ENCODE measurements around the gene RGSL1. TPM values are rescaled to one million over a fixed set of nuclear protein-coding genes. Genes with fewer than 3 reads are reported as not detected.

Gene RGSL1
- total and polyA plus RNA-seq, 2 experiments from 2014 or later = not detected

DNA sequence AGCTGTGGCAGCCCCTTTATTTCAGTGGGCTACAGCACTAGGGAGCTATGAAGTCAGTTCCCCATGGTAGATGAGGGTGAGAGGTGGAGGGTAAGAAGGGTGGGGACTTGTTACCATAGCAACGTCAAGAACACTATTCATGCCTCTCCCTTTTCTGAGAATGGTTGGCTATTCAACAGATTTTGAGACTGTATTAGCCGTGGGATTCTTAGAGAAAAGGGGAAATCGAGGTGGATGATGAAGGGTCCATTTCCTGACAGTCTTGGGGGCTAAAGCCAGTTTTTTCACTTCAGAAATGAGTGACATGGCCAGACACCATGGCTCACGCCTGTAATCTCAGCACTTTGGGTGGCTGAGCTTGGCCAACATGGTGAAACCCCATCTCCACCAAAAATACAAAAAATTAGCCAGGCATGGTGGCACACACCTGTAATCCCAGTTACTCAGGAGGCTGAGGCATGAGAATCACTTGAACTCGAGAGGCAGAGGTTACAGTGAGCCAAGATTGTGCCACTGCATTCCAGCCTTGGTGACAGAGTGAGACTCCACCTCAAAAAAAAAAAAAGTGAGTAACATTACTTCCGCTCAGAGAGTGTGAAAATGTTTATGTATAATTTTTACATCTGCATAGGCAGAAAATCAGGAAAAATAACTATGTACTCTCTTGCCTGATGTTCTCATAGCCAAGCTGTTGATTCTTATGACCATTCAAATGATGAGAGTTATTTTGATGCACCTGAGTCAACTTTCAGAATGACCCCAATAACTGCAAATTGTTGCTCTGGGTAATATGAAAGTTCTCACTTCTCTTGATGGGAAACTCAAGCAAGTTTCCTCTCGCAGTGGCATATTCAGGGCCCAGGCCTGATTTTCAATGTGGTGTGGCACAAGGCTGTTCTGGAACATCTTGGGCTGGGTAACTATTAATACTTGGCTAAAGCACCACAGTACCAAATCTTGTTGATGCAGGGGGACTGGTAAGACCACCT, 23.2 kb upstream of the RGSL1 start:
- DNase-seq (ENCODE audit: low spot score) = no peak
- no peak overlapping the region for H3K4me3 ChIP-seq
- H3K9me2 ChIP-seq (replicated peaks; ENCODE audit: insufficient read depth) = no peaks in the 10 kb centered on the region
- H3K4me1 ChIP-seq (ENCODE audit: insufficient read depth) = no peaks in the 10 kb centered on the region
- no peaks in the 10 kb centered on the region for H3K27me3 ChIP-seq
- H4K20me1 ChIP-seq (ENCODE audit: insufficient read depth, poor library complexity, severe bottlenecking) = no peaks in the 10 kb centered on the region
- no peak overlapping the region for H2AFZ ChIP-seq
- H3K9me3 ChIP-seq (ENCODE audit: low read depth) = no peaks in the 10 kb centered on the region
- no peaks in the 10 kb centered on the region for H3K79me2 ChIP-seq
- H3K36me3 ChIP-seq (replicated peaks; ENCODE audit: insufficient read depth, low read depth) = no peaks in the 10 kb centered on the region
- no peak overlapping the region for H3K4me2 ChIP-seq
- H3K27ac ChIP-seq = no peak overlapping the region
- TF ChIP-seq, protein P1, sequence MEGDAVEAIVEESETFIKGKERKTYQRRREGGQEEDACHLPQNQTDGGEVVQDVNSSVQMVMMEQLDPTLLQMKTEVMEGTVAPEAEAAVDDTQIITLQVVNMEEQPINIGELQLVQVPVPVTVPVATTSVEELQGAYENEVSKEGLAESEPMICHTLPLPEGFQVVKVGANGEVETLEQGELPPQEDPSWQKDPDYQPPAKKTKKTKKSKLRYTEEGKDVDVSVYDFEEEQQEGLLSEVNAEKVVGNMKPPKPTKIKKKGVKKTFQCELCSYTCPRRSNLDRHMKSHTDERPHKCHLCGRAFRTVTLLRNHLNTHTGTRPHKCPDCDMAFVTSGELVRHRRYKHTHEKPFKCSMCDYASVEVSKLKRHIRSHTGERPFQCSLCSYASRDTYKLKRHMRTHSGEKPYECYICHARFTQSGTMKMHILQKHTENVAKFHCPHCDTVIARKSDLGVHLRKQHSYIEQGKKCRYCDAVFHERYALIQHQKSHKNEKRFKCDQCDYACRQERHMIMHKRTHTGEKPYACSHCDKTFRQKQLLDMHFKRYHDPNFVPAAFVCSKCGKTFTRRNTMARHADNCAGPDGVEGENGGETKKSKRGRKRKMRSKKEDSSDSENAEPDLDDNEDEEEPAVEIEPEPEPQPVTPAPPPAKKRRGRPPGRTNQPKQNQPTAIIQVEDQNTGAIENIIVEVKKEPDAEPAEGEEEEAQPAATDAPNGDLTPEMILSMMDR (IDR thresholded peaks at IDR 0.05; ENCODE audit: poor library complexity) = no peak
- TF ChIP-seq EZH2phosphoT487 (IDR thresholded peaks at IDR 0.05; ENCODE audit: low read depth, severe bottlenecking, unreplicated experiment) (no peak), EZH2 (IDR thresholded peaks at IDR 0.05; ENCODE audit: borderline replicate concordance) (no peak)
- 95% methylated on average over 7 of the region's 7 CpGs for WGBS (ENCODE audit: low lambda C conversion rate, missing lambda C conversion rate)

DNA sequence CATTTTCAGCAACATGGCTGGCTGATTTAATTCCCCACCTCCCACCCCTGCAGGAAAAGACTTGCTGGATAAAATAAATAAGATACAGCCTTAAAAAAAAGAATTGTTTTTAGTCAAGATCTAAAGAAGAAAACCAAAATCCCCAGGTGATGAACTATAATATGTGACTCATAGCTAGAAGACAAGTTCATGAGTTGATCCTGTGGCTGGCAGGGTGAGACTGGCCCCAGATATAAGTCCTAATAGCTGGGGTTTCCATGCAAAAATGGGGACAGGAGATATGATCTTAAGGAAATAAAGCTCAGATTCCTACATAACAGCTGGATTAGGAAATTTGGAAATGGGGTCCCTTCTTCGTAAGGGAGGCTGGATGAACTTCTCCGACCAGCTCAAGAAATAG, 21.9 kb upstream of the RGSL1 start:
- WGBS (ENCODE audit: low lambda C conversion rate, missing lambda C conversion rate) = 93% methylated on average over 2 of the region's 2 CpGs

DNA sequence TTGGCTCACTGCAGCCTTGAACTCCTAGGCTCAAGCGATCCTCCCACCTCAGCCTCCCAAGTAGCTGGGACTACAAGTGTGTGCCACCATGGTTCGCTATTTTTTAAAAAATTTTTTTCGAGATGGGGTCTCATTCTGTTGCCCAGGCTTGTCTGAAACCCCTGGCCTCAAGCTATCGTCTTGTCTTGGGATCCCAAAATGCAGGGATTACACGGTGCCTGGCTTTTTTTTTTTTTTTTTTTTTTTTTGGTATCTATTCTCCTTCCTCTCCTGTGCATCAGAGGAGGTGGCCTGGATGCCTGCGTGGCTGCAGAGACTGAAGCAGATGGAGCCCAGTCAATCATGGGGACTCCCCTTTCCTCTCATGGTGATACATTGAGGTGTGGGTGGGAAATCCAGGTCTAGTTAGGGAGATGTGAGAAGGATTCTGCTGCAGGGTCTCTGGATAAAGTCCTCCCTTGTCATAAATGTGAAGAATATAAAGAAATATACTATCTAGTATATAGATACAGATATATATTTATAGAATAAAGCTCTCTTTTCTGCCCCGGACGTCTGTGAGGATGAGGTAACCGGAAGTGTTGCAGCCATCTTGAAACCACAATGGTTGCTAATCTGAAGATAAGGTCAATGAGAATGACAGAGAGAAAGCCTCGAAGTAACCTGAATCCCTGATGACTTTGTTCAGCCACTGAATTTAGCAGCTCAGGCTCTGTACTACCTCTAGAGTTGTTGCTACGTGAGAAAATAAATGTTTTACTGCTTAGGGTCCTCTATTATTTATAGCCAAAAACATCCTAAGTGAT, 19.5 kb upstream of the RGSL1 start:
- H3K36me3 ChIP-seq (replicated peaks; ENCODE audit: insufficient read depth, low read depth) = no peaks in the 10 kb centered on the region
- no peak overlapping the region for H3K27ac ChIP-seq
- 83% methylated on average over 11 of the region's 11 CpGs for WGBS (ENCODE audit: low lambda C conversion rate, missing lambda C conversion rate)
- H2AFZ ChIP-seq = no peak overlapping the region
- no peaks in the 10 kb centered on the region for H3K9me2 ChIP-seq (replicated peaks; ENCODE audit: insufficient read depth)
- no peaks in the 10 kb centered on the region for H3K27me3 ChIP-seq
- H3K4me3 ChIP-seq = no peak overlapping the region
- TF ChIP-seq EZH2 (IDR thresholded peaks at IDR 0.05; ENCODE audit: borderline replicate concordance) = no peak
- TF ChIP-seq EZH2phosphoT487 (IDR thresholded peaks at IDR 0.05; ENCODE audit: low read depth, severe bottlenecking, unreplicated experiment) = no peak
- TF ChIP-seq, protein P1 (IDR thresholded peaks at IDR 0.05; ENCODE audit: poor library complexity) = no peak
- DNase-seq (ENCODE audit: low spot score) = no peak
- H3K4me1 ChIP-seq (ENCODE audit: insufficient read depth) = no peaks in the 10 kb centered on the region
- no peaks in the 10 kb centered on the region for H3K9me3 ChIP-seq (ENCODE audit: low read depth)
- H3K79me2 ChIP-seq = no peaks in the 10 kb centered on the region
- no peaks in the 10 kb centered on the region for H4K20me1 ChIP-seq (ENCODE audit: insufficient read depth, poor library complexity, severe bottlenecking)
- H3K4me2 ChIP-seq = no peak overlapping the region

More for the DNA sequence above, 21.9 kb upstream of the RGSL1 start:
- no peaks in the 10 kb centered on the region for H4K20me1 ChIP-seq (ENCODE audit: insufficient read depth, poor library complexity, severe bottlenecking)
- H3K79me2 ChIP-seq = no peaks in the 10 kb centered on the region
- no peak overlapping the region for H3K27ac ChIP-seq
- TF ChIP-seq, protein P1 (IDR thresholded peaks at IDR 0.05; ENCODE audit: poor library complexity) = no peak
- TF ChIP-seq EZH2 (IDR thresholded peaks at IDR 0.05; ENCODE audit: borderline replicate concordance) (no peak), EZH2phosphoT487 (IDR thresholded peaks at IDR 0.05; ENCODE audit: low read depth, severe bottlenecking, unreplicated experiment) (no peak)
- no peaks in the 10 kb centered on the region for H3K27me3 ChIP-seq
- no peaks in the 10 kb centered on the region for H3K9me3 ChIP-seq (ENCODE audit: low read depth)
- H3K4me3 ChIP-seq = no peak overlapping the region
- no peak overlapping the region for H2AFZ ChIP-seq
- H3K4me1 ChIP-seq (ENCODE audit: insufficient read depth) = no peaks in the 10 kb centered on the region
- no peaks in the 10 kb centered on the region for H3K36me3 ChIP-seq (replicated peaks; ENCODE audit: insufficient read depth, low read depth)
- no peak for DNase-seq (ENCODE audit: low spot score)
- H3K4me2 ChIP-seq = no peak overlapping the region
- H3K9me2 ChIP-seq (replicated peaks; ENCODE audit: insufficient read depth) = no peaks in the 10 kb centered on the region
